ENCODE results near the gene STAT4.

DNA sequence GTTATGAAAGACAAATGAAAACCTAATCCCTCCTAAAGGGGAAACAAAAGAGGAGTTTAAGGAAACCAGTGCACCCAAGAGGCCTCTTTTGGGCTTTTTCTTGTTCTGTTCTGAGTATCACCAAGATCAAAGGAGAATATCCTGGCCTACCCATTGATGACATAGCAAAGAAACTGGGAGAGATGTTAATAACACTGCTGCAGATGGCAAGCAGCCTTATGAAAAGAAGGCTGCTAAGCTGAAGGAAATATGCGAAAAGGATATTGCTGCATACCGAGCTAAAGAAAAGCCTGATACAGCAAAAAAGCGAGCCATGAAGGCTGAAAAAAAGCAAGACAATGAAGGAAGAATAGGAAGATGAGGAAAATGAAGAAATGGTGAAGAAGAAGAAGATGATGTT is 23.6 kb upstream of the STAT4 start:
- TF ChIP-seq, protein P1, sequence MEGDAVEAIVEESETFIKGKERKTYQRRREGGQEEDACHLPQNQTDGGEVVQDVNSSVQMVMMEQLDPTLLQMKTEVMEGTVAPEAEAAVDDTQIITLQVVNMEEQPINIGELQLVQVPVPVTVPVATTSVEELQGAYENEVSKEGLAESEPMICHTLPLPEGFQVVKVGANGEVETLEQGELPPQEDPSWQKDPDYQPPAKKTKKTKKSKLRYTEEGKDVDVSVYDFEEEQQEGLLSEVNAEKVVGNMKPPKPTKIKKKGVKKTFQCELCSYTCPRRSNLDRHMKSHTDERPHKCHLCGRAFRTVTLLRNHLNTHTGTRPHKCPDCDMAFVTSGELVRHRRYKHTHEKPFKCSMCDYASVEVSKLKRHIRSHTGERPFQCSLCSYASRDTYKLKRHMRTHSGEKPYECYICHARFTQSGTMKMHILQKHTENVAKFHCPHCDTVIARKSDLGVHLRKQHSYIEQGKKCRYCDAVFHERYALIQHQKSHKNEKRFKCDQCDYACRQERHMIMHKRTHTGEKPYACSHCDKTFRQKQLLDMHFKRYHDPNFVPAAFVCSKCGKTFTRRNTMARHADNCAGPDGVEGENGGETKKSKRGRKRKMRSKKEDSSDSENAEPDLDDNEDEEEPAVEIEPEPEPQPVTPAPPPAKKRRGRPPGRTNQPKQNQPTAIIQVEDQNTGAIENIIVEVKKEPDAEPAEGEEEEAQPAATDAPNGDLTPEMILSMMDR (IDR thresholded peaks at IDR 0.05; ENCODE audit: low read length) = no peak
- TF ChIP-seq EZH2 (optimal IDR thresholded peaks at IDR 0.05; ENCODE audit: low read depth, low read length) = no peak
- no peak for TF ChIP-seq EZH2phosphoT487 (IDR thresholded peaks at IDR 0.05; ENCODE audit: low read length)

Data from MM.1S (cell line).